AG09309 (cell line): ENCODE measurements around the gene ASTN2.

Experiments
- DNase-seq: peaks from one replicate; pipeline ENCODE4 v3.0.0-alpha.2; 2010; ENCODE audit warnings: low read depth
- H3K4me3 ChIP-seq: 2 replicates; pipeline ENCODE4 v1.5.1; 2011; ENCODE audit warnings: mild to moderate bottlenecking, low read depth, low read length, moderate library complexity; ENCODE audit not compliant: control insufficient read depth
- TF ChIP-seq, protein P1 (sequence below): IDR thresholded peaks from 2 replicates; pipeline ENCODE4 v1.5.1; 2011; ENCODE audit warnings: mild to moderate bottlenecking, low read depth, low read length, inconsistent platforms; ENCODE audit not compliant: insufficient read depth, control insufficient read depth; ENCODE audit errors: missing control alignments

ASTN2 gene

DNA sequence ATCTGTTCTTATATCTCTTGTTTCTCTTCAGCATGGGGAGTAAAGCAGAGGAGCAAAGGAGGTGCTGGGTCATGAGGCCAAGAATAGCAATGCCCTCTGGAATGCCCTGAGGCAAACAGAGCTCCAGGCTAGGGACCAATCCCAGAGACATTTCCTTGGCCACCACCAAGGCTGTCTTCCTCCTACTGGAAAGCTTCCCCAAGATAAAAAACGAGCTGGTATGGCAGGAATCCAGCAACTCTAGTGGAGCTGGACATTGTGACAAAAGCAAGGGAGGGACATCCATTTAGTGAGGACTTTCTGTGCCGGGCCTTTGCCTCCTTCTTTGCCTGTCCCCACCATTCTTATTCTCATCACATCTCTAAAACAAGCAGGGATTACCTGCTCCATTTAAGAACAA, 161.6 kb downstream of the ASTN2 start:
- TF ChIP-seq, protein P1, sequence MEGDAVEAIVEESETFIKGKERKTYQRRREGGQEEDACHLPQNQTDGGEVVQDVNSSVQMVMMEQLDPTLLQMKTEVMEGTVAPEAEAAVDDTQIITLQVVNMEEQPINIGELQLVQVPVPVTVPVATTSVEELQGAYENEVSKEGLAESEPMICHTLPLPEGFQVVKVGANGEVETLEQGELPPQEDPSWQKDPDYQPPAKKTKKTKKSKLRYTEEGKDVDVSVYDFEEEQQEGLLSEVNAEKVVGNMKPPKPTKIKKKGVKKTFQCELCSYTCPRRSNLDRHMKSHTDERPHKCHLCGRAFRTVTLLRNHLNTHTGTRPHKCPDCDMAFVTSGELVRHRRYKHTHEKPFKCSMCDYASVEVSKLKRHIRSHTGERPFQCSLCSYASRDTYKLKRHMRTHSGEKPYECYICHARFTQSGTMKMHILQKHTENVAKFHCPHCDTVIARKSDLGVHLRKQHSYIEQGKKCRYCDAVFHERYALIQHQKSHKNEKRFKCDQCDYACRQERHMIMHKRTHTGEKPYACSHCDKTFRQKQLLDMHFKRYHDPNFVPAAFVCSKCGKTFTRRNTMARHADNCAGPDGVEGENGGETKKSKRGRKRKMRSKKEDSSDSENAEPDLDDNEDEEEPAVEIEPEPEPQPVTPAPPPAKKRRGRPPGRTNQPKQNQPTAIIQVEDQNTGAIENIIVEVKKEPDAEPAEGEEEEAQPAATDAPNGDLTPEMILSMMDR = no peak
- H3K4me3 ChIP-seq = no peak overlapping the region
- DNase-seq = no peak

DNA sequence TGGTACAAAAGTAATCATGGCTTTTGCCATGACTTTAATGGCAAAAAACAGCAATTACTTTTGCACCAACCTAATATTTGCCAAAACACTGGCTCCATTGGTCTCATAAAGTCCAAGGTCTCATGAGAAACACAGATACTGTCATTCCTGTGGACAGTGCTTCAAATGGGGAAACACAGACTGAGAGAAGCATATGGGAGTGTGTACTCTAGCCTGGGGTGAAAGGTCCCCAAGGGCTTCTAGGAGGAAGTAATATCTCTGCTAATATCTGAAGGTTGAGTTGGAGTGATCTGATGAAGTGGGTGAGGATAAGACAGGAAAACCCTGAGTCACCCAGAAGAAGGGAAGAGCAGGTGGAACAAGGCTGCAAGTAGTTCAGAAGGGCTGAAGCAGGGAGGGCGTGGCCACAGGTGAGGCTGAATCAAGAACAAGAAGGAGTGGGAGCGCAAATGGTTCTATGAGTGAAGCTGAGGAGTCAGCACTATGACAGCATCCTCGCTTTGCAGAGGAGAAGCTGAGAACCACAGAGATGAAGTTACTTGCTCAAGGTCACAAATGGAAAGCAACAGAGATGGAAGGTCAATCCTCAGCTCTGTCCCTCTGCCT, 164.1 kb downstream of the ASTN2 start:
- no peak for DNase-seq
- no peak overlapping the region for H3K4me3 ChIP-seq
- TF ChIP-seq, protein P1 = no peak

- no peak for DNase-seq
- H3K4me3 ChIP-seq = no peak overlapping the region
- TF ChIP-seq, protein P1 = no peak
Measured at GRCh38 chr9:117249799-117250198, 165.1 kb downstream of the ASTN2 start.

- DNase-seq = no peak
- TF ChIP-seq, protein P1 = no peak
- H3K4me3 ChIP-seq = no peak overlapping the region
Measured at GRCh38 chr9:117247266-117247665, 167.6 kb downstream of the ASTN2 start.

DNA sequence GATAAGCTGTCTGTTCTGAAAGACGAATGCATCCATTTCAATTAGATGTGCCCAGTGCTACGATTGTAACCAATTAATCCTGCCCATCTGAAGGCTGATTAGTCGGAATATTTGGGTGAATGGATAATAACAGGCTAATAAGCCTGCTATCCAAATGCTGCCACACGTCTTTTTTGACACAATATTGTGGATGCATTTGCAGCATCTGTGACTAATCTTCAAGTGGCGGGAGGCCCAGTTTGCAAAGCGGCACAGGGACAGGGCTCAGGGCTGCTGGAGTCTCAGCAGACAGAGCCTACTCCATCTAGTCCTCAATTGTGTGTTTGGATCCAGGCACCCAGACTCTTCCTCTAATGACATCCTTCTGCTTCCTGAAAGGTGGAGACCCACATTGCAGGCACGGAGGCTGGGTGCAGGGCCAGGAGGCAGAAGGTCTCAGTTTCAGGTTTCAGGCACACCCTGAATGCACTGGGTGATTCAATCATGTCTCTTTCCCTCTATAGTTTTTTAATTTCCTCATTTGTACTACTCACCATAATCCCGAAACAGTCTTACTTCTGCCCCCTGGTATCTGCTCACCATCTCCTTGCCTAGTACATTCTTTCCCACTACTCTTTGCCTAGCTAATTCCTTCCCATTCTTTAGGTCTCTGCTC, 169.6 kb downstream of the ASTN2 start:
- no peak for DNase-seq
- TF ChIP-seq, protein P1 = no peak
- H3K4me3 ChIP-seq = no peak overlapping the region

- TF ChIP-seq, protein P1 = no peak
- no peak overlapping the region for H3K4me3 ChIP-seq
- no peak for DNase-seq
Measured at GRCh38 chr9:117242082-117242481, 172.8 kb downstream of the ASTN2 start.
